ENCODE results near the gene FZD10. TPM values are rescaled to one million over a fixed set of nuclear protein-coding genes. Genes with fewer than 3 reads are reported as not detected.
A peak's percentile ranks its signal among the peaks of the same experiment; 100 is the strongest.

Gene FZD10
- total and polyA plus RNA-seq, 2 of the 4 experiments (the other 2 are of a cell fraction): not detected

GRCh38 chr12:130127532-130127911 lies 34.7 kb upstream of the FZD10 start:
- no peak overlapping the region for H3K14ac ChIP-seq (replicated peaks; ENCODE audit: low read depth, low read length)
- H3K4me3 ChIP-seq (ENCODE audit: insufficient read depth, low read depth, low read length): no peak overlapping the region
- no peak overlapping the region for H4K91ac ChIP-seq (ENCODE audit: insufficient read depth, low read depth, low read length)
- in situ Hi-C loops (cut with MboI; ENCODE audit: low sequenced_read_pairs): no loop called here
- ChIA-PET POLR2A (ENCODE audit: unreplicated experiment) (no interaction called here), CTCF (no interaction called here)
- no peak overlapping the region for H3K27ac ChIP-seq (ENCODE audit: insufficient read depth, low read length)
- H2AFZ ChIP-seq (replicated peaks; ENCODE audit: low read length, poor library complexity): no peak overlapping the region
- no peak overlapping the region for H2BK20ac ChIP-seq (ENCODE audit: low read depth, low read length)
- H3K56ac ChIP-seq (ENCODE audit: extremely low read depth, insufficient read depth, low read length): no peak overlapping the region
- no peak overlapping the region for H2BK5ac ChIP-seq (ENCODE audit: low read depth, low read length, poor library complexity, severe bottlenecking)
- DNase-seq: no peak
- H3K4me2 ChIP-seq (ENCODE audit: low read depth, low read length): no peak overlapping the region
- no peak overlapping the region for H4K5ac ChIP-seq (ENCODE audit: low read depth, low read length)
- no peak overlapping the region for H2AK5ac ChIP-seq (ENCODE audit: low read depth, low read length)
- no peak overlapping the region for H4K8ac ChIP-seq (ENCODE audit: low read depth in 2 of 2, low read length in 2 of 2)
- no peaks in the 10 kb centered on the region for H4K20me1 ChIP-seq (ENCODE audit: insufficient read depth, low read length)
- TF ChIP-seq MAFK (IDR thresholded peaks at IDR 0.05; ENCODE audit: low read depth, low read length) (no peak), RFX5 (IDR thresholded peaks at IDR 0.05; ENCODE audit: low read depth, low read length) (no peak), MAZ (IDR thresholded peaks at IDR 0.05; ENCODE audit: borderline replicate concordance, low read depth, low read length) (no peak), CHD1 (IDR thresholded peaks at IDR 0.05; ENCODE audit: low read depth, low read length) (no peak), CTCF (conservative IDR thresholded peaks at IDR 0.05; ENCODE audit: low read depth, low read length) (no peak)
- TF ChIP-seq, protein P1, sequence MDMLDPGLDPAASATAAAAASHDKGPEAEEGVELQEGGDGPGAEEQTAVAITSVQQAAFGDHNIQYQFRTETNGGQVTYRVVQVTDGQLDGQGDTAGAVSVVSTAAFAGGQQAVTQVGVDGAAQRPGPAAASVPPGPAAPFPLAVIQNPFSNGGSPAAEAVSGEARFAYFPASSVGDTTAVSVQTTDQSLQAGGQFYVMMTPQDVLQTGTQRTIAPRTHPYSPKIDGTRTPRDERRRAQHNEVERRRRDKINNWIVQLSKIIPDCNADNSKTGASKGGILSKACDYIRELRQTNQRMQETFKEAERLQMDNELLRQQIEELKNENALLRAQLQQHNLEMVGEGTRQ (IDR thresholded peaks at IDR 0.05; ENCODE audit: low read depth, low read length): 0 out of 2 replicates have a peak, but pooled peaks have one; percentile 6
- no peak overlapping the region for H3K18ac ChIP-seq (ENCODE audit: low read depth, low read length)
- no peaks in the 10 kb centered on the region for H3K4me1 ChIP-seq (ENCODE audit: control insufficient read depth, insufficient read depth, low read length)
- no CpG with 5 or more reads among the region's 3 CpGs for WGBS, 2 experiments (ENCODE audit: extremely low coverage in 2 of 2, insufficient read length in 1 of 2)
- H3K9me1 ChIP-seq (ENCODE audit: insufficient read depth, low read length): no peaks in the 10 kb centered on the region
- H3K4ac ChIP-seq (ENCODE audit: low read depth, low read length): no peak overlapping the region
- H2BK15ac ChIP-seq (ENCODE audit: low read depth, low read length): no peak overlapping the region
- no peak overlapping the region for H3K23ac ChIP-seq (ENCODE audit: low read depth, low read length)
- H3K79me1 ChIP-seq (ENCODE audit: low read depth in 1 of 2, low read length in 2 of 2): no peaks in the 10 kb centered on the region
- H3K9me3 ChIP-seq (ENCODE audit: control insufficient read depth, insufficient read depth, low read length): peaks cover 50% of the 10 kb centered on the region
- no peak overlapping the region for H2AK9ac ChIP-seq (replicated peaks; ENCODE audit: low read depth, low read length, poor library complexity)
- BruUV-seq (replicated peaks): no TSS peak
- no peak overlapping the region for H3K9ac ChIP-seq (ENCODE audit: low read depth, low read length)
- no peak for ATAC-seq (ENCODE audit: low read depth)
- no peaks in the 10 kb centered on the region for H3K27me3 ChIP-seq (ENCODE audit: control insufficient read depth, insufficient read depth, low read length)
- no peaks in the 10 kb centered on the region for H3K36me3 ChIP-seq (ENCODE audit: control insufficient read depth, insufficient read depth, low read length)
- dilution Hi-C loops (cut with HindIII; ENCODE audit: low sequenced_read_pairs, unreplicated experiment): no loop called here
- intact Hi-C loops (cut with micrococcal nuclease): no loop called here
- H2BK120ac ChIP-seq (ENCODE audit: low read depth, low read length): no peak overlapping the region

Data from IMR-90 (cell line).